IPS-18c (cell line): ENCODE results near the gene CYTH2.

Source experiments
- H3K4me3 ChIP-seq: 2 replicates; pipeline ENCODE4 v1.7.0; 2013; ENCODE audit warnings: low read depth, mild to moderate bottlenecking, low read length, moderate library complexity; ENCODE audit not compliant: insufficient read depth
- H3K9me3 ChIP-seq: one replicate; pipeline ENCODE4 v1.6.1; 2013; ENCODE audit warnings: mild to moderate bottlenecking, low read length, moderate library complexity; ENCODE audit not compliant: control insufficient read depth, insufficient read depth

The CYTH2 gene

DNA sequence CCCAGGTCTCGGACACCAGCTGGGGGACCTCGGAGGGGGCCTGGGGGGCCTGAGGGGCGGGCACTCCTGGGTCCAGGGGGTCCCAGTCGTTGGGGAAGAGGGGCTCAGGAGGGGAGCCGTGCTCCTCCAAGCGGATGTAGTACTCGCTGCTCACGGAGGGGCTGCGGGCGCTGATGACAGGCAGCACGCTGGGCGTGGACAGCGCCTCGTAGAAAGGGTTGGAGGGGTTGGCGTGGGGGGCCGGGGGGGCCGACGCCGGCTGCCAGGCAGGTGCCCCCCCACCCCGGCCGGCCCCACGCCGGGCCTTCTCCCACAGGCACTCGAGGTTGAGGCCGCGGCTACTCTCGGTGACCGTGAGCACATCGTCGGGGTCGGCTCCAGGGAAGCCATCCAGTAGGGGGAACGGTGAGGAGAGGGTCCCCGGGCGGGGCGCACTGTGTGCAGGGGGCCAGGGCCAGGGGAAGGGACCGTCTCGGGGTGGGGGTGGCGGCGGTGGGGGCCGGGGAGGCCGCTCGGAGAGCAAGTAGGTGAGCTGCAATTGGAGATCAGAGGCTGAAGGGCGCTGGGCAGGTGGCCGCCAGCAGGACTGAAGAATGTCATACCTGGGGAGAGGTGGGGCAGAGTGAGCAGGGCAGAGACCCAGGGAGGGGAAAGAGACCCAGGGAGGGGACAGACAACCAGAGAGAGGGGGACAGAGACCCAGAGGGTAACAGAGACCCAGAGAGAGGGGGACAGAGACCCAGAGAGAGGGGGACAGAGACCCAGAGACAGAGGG lies 30.3 kb downstream of the CYTH2 start:
- no peak overlapping the region for H3K4me3 ChIP-seq
- H3K9me3 ChIP-seq: no peaks in the 10 kb centered on the region

DNA sequence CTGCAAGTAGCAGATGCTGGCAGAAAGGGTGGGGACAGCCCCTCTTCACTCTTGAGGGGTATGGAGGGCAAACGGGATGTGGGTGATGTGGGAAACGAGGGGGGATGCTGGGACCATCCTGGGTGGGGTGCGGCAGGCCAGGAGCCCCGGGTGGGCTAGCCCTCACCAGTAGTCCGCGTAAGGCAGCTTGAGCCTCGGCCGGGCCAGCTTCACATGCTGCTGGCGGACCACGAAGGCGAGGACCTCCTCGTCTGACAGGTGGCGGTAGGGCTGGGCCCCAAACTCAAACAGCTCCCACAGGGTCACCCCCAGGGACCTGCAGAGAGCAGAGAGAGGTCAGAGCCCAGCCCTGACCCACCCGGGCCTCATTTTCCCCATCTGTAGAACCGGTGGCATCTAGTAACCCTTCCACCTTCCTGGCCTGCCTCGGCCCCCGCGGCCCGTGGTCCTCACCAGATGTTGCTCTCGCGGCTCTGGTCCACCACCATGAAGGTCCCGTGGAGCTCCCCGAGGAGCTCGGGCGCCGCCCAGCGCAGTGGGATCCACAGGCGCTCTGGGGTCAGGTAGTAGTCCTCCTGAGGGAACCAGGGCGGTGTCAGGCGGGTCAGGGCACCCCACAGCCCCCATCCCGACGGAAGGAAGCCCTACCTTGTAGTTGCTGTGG lies 31.8 kb downstream of the CYTH2 start:
- H3K4me3 ChIP-seq: peak overlapping the region; percentile 74
- no peaks in the 10 kb centered on the region for H3K9me3 ChIP-seq

DNA sequence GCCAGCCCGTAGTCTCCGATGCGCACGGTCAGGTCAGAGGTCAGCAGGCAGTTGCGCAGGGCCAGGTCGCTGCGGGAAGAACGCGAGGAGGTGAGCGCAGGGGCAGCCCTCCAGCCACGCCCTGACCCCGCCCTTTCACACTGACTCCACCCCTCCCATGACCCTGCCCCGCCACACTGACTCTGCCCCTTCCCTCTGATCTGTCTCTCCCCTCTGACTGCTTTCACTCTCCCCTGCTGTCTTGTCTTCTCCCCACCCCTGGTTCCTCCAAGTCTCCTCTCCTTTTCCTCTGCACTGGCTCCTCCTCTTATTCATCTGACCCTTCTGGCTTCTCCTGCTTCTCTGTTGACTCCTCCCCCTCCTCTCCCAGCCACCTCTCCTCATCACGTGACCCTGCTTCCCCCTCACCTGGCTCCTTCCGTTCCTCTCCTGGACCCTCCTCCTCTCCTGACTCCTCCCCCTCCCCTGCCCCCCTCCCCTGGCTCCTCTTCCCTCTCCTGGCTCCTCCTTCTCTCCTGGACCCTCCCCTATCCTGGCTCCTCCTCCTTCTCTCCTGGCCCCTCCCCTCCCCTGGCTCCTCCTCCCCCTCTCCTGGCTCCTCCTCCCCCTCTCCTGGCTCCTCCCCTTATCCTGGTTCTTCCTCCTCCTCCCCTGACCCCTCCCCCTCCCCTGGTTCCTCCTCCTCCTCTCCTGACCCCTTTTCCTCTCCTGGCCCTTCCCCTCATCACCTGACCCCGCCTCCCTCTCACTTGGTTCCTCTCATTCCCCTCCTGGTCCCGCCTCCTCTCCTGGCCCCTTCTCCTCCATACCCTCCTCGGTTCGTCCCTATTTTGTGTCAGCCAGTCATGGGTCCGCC lies 32.6 kb downstream of the CYTH2 start:
- Histone ChIP-seq H3K4me3 (peak overlapping the region; percentile 74), H3K9me3 (no peaks in the 10 kb centered on the region)

DNA sequence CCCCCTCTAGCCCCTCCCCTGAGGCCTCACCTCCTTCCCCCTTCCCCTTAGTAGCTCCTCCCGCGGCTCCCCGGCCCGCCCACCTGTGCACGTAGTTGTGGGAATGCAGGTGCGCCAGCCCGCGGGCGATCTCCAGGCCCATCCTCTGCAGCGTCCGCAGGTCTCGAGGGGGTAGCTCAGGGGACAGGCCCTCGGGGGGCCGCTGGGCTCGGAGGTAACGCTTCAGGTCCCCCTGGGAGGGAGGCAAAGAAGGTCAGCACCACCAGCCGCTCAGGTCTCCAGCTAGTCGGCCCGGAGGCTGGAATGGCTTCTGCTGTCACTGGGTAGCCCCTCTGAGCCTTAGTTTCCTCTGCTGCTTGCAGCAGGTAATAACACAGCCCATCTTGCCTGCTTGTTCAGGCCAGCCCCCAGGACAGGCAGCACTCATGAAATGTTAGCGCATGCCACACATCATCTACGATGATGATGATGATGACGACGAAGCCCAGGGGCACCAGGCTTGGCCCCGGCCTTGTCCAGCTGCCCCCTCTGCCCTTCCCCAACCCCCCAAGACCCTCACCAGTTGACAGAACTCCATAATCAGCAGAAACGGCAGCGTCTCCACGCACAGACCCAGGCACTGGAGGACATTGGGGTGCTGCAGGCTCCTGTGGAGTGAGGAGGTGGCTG lies 33.3 kb downstream of the CYTH2 start:
- peak overlapping the region; percentile 55 for H3K4me3 ChIP-seq
- no peaks in the 10 kb centered on the region for H3K9me3 ChIP-seq

DNA sequence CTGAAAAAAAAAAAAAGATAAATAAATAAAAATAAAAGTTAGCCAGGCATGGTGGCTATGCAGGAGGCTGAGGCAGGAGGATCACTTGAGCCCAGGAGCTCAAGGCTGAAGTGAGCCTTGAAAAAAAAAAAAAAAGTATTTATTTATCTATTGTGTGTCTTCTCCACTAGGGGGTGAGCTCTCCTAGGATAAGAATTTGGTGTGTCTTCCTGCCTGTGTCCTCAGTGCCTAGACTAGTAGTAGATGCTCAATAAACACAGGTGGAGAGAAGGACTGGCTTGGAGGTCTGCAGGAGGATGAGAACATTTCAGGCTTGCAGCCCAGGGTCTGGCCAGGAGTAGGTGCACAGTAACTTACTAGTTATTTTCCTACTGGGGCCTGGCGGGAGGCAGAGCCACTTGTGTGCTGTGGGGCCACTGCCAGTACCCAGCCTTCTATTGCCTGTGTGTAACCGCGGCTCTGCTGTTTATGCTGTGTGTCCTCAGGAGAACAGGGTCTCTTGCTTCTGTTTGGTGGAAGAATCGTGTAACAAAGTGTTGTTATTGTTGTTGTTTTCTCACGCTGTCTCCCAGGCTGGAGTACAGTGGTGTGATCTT lies 37.1 kb downstream of the CYTH2 start:
- Histone ChIP-seq H3K9me3 (no peaks in the 10 kb centered on the region), H3K4me3 (no peak overlapping the region)

DNA sequence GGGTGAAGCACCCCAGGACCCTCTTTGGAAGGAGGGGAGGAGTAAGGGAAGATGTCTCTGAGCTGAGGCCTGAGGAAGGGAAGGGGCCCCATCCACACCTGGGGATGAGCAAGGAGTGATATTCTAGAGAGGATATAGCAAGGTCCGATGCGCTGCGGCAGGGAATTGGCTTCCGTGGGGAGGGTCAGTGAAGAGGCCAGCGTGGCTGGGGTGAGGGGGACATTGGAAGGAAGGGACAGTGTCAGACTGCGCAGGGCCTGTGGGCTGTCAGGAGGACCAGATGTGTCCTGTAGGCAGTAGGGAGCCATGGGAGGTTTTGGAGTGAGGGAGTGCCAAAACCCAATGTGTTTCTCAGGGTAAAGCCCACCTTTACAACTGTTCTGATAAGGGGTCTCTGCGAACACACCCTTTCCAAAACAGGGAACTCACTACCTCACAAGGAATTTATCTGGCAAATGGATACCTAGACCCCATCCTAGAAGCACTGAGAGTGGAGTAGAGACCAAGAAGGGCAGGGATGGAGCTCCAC lies 38.8 kb downstream of the CYTH2 start:
- no peak overlapping the region for H3K4me3 ChIP-seq

DNA sequence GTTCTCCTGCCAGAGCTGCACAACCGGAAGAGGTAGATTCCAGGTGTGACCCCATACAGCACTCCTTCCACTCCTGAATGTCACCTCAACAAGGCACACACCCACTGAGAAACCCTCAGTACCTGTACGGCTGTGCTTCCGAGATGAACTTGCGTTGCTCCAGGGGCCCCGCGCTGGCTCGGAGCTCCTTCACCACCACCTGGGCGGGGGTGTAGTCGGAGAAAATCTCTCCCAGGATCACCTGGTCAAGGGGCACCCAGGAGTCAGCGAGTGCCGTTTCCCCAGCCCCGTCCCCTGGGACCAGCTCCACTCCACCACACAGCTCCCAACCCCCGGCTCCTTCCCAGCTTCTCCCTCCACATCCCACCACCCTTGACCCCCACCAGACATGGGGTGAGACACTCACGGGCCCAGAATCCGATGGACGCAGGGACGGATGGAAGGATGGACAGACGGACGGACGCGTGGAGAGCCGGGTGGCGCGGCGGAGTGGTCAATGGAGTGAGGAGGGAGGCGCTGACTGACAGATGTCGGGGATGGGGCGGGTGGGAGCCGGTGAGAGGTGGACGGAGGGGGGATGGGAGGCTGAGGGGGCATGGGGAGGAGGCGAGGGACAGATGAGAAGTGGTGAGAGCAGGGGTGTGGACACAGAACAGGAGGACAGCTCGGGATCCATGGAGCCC lies 39.7 kb downstream of the CYTH2 start:
- Histone ChIP-seq H3K9me3 (no peaks in the 10 kb centered on the region), H3K4me3 (no peak overlapping the region)

More for the DNA sequence above, 38.8 kb downstream of the CYTH2 start:
- H3K9me3 ChIP-seq: no peaks in the 10 kb centered on the region

DNA sequence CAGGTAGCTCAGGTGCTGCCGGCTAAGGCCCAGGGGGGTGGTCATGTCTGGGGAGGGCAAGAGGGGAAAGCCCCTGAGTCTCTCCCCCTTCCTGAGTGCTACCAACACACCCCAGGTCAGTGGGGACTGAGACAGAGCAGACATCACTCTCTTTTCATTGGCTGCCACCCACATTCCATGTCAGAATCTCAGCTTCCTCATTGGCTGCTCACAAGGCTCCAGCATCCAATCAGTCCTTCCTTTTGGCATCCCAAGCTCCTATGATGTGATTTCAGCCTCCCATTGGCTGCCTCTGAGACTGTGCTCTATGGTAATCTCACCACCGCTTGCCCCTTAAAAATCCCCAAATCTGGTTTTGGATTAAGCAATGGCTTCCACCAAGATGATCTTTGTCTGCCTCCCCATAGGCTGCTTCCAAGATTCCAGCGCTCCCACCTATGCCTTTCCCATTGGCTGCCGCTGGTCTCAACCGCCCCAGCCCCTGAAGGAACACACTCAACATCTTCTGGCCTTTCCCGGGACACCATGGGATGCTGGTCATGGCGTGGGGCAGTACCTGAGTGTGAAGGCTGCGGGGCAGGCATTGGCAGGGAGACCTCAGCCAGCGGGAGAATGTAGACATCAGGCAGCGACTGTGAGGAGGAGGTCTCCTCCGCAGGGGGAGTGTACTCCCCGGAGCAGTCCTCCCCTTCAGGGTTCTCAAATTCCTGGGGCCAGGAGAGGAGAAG lies 40.5 kb downstream of the CYTH2 start:
- H3K9me3 ChIP-seq: no peaks in the 10 kb centered on the region

DNA sequence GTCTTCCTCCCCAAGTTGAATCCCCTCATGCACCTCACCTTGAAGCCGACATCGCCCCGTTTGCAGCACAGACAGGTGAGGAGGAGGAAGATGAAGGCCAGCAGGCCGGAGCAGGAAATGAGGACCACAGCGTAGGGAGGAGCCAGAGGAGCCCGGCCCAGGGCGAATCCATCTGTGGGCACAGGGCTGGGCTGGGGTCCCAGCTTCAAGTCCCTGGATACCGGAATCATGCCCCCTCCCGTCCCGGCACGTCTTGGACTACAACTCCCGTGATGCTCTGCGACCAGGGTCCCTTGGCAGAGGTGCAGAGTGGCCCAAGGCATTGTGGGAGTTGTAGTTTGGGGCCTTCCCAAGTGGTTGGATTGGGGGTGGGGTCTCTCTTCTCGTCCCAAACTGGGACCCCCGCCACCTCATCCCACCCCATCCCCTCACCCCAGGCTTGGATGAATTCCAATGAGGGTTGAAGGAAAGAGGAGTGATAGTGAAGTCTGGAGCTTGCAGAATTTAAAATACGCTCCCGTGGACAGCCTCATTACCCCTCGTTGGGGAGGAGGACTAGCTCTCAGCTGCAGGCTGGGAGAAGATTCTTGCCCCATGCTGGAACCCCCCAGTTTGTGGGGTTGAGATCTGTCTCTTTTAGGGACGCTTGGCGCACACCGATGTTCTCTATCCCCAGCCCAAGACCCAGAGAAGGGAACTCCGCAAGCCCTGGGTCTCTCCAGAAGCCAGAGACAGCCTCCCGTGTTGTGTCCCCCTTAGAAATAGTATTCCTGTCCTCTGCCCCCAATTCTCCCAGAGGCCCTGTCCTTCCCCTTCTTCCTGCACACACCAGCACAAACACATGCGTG lies 41.5 kb downstream of the CYTH2 start:
- H3K9me3 ChIP-seq: no peaks in the 10 kb centered on the region
- peak overlapping the region; percentile 51 for H3K4me3 ChIP-seq

More for the DNA sequence above, 40.5 kb downstream of the CYTH2 start:
- peak overlapping the region; percentile 51; the same call in 1 of the 2 replicates for H3K4me3 ChIP-seq

DNA sequence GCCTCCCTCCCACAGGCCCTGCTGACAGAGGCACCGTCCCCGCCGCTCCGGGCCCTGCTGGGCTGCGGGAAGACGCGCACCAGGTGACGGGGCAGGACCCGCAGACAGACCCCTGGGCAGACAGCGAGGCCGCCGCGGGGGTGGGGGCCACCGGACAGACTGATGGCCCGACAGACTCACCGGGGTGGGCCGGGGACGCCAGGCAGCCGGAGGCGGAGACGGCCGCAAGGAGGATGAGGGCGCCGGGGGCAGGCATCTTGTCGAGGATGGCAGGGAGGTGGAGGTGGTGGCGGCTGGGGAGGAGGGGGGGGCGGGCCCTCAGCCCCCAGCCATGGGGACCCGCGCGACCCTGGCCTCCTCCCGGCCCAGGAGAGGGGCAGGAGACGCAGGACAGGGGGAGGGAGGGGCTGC lies 42.2 kb downstream of the CYTH2 start:
- no peaks in the 10 kb centered on the region for H3K9me3 ChIP-seq
- peak overlapping the region; percentile 51; the same call in 1 of the 2 replicates for H3K4me3 ChIP-seq

DNA sequence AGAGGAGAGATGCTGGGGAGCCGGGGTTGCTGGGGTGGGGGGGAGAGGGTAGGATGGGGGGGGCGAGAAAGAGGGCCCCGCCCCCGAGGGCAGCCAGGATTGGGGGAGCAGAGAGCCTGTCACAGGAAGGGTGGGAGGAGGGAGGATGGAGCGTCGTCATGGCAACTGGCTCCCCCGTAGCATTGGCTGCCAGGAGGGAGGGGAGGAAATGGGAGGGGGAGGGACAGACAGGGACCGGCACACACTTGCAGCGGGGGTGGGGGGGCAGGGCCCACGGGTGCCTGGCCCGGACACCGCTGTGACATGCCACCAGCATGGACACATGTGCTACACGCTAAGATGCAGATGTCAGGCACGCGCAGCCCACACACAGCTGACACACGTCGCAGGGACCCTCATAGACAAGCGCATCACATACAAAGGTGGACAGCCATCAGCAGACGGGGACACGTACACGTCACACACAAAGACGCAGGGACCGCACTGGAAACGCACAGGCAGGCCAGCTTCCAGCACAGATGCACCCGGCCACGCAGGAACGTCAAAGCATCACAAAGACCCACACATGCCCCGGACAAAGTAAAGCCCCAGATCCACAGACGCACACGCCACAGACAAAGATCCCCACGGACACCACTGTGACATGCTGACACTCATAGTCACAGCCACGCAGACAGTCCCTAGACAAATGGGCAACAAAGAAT lies 42.8 kb downstream of the CYTH2 start, which contains the start of gene LMTK3:
Gene LMTK3 (minus strand): TSS at position 36 of the 704 bp plus-strand sequence. CDS start 259 bp downstream, outside the sequence.
- Histone ChIP-seq H3K9me3 (no peaks in the 10 kb centered on the region), H3K4me3 (peak within 1 kb of the TSS; percentile 51)

DNA sequence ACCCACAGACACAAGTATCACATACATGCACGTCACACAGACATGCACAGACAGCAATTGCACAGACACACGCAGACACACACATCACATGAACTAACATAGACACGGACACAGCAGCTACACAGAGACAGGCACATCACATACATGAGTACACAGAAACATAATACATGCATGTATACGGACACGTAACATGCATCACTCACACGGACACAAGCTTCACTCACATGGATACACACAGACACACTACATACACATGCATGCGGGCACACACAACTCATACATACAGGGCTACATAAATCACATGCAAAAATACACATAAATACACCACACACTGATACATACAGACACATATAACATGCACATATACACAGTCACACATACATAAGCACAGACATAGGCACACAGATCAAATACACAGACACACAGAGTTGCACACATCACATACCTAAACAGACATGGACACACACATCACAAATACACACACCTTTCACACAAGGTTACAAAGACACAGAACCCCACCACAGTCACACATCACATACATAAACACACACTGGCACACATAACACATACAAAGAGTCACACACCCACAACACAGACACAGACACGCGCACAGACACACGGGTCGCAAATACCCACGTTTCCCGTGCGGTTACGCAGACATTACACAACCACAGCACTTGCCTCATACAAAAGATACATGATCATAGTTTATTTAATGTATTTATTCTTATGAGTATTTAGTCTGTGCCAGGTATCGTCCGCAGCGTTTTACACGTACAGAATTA lies 43.5 kb downstream of the CYTH2 start:
- H3K9me3 ChIP-seq: no peaks in the 10 kb centered on the region
- peak overlapping the region; percentile 81; the same call in 1 of the 2 replicates for H3K4me3 ChIP-seq

DNA sequence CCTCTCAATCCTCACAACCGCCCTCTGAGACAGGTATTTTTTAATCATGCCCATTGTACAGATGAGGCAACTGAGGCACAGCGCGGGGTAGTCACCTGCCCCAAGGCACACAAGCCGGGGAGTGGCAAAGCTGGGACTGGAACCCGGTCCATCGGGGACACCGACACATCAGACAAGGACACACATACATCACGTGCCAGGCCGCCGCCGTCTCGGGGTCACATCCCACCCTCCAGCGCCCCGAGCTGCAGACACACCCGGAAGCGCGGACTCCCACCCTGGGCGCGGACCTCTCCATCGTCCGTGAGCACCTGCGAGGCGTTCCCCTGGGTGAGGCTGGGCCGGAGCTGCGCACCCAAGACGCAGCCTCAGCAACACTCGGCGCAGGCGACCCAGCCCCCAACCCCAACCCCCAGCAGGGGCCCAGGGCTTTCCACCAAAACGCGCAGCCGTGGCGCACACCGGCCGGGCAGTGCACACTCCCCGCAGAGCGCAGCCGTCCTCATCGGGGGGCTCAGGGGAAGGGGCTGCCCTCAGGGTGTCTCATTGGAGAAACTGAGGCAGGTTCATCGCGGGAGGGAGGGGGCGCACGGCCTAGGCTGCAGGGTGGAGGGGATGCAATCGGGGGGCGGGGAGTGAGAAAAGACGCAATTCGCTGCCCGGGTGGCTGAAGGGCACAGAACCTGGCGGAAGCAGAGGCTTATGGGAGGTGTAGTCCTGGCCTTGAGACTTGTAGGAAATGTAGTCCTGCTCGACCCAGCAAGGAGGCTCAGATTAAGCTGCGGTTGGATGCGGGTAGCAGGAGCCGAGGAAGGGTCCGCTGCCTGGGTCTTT lies 44.3 kb downstream of the CYTH2 start:
- H3K4me3 ChIP-seq: peak overlapping the region; percentile 81

More for the DNA sequence above, 44.3 kb downstream of the CYTH2 start:
- H3K9me3 ChIP-seq: no peaks in the 10 kb centered on the region
